GM12878 (cell line): ENCODE data around the gene ACE. TPM values are rescaled to one million over a fixed set of nuclear protein-coding genes. Genes with fewer than 3 reads are reported as not detected.
A peak's percentile ranks its signal among the peaks of the same experiment; 100 is the strongest.

Experiments
- ATF7 ChIP-seq: fragments of 450-650 bp; IDR thresholded peaks from 2 replicates; pipeline ENCODE4 v1.6.1; 2016; ENCODE audit warnings: low read depth, mild to moderate bottlenecking
- CHD1 ChIP-seq: IDR thresholded peaks from 2 replicates; pipeline ENCODE4 v1.6.1; 2012; ENCODE audit warnings: low read depth, low read length, improper control_type of control experiment
- CREB1 ChIP-seq: IDR thresholded peaks from 2 replicates; pipeline ENCODE4 v1.6.1; 2012; ENCODE audit warnings: low read depth, mild to moderate bottlenecking, inconsistent platforms
- EGR1 ChIP-seq, 2 experiments: IDR thresholded peaks; 1 replicate in 1 of 2; 2 replicates in 1 of 2; pipeline ENCODE4 v1.6.1; 2011 to 2012; ENCODE audit warnings: low read depth in 2 of 2, low read length in 2 of 2, borderline replicate concordance in 1 of 2, mild to moderate bottlenecking in 1 of 2, moderate library complexity in 1 of 2
- EP300 ChIP-seq, 2 experiments: fragments of 150-350 bp in 1 of 2; IDR thresholded peaks; 2 replicates each; pipeline ENCODE4 v1.6.1; 2011 to 2012; ENCODE audit warnings: low read depth in 2 of 2, low read length in 2 of 2, borderline replicate concordance in 1 of 2, improper control_type of control experiment in 1 of 2, inconsistent platforms in 1 of 2; ENCODE audit not compliant: control insufficient read depth in 1 of 2
- LARP7 ChIP-seq: fragments of 450-650 bp; IDR thresholded peaks from 2 replicates; pipeline ENCODE4 v1.6.1; 2017; ENCODE audit warnings: mild to moderate bottlenecking
- MYC ChIP-seq: IDR thresholded peaks from 2 replicates; pipeline ENCODE4 v1.6.1; 2011; ENCODE audit warnings: mild to moderate bottlenecking, low read length, moderate library complexity, inconsistent platforms; ENCODE audit not compliant: insufficient read depth, insufficient replicate concordance, insufficient read length, severe bottlenecking
- NFIC ChIP-seq: IDR thresholded peaks from 2 replicates; pipeline ENCODE4 v1.6.1; 2012; ENCODE audit warnings: low read depth, mild to moderate bottlenecking, inconsistent platforms, low read length, moderate library complexity
- NR2F1 ChIP-seq: fragments of 450-650 bp; conservative IDR thresholded peaks from 2 replicates; pipeline ENCODE4 v1.6.1; 2017; ENCODE audit warnings: mild to moderate bottlenecking
- RBBP5 ChIP-seq: fragments of 200-600 bp; sonication (generic); conservative IDR thresholded peaks from 2 replicates; pipeline ENCODE4 v1.6.1; 2016
- REST ChIP-seq: IDR thresholded peaks from 2 replicates; pipeline ENCODE4 v1.6.1; 2012; ENCODE audit warnings: mild to moderate bottlenecking, low read depth, low read length
- SMAD5 ChIP-seq: IDR thresholded peaks from 2 replicates; pipeline ENCODE4 v1.6.1; 2016; ENCODE audit warnings: antibody characterized with exemption, low read depth
- TCF12 ChIP-seq: IDR thresholded peaks from 2 replicates; pipeline ENCODE4 v1.6.1; 2011; ENCODE audit warnings: low read depth, mild to moderate bottlenecking, low read length
- TCF3 ChIP-seq: IDR thresholded peaks from 2 replicates; pipeline ENCODE4 v1.6.1; 2012; ENCODE audit warnings: low read depth, mild to moderate bottlenecking, low read length, borderline replicate concordance; ENCODE audit not compliant: insufficient read depth
- ZNF24 ChIP-seq: fragments of 450-650 bp; IDR thresholded peaks from 2 replicates; pipeline ENCODE4 v1.6.1; 2017; ENCODE audit warnings: antibody characterized with exemption, mild to moderate bottlenecking
- ZNF384 ChIP-seq: IDR thresholded peaks from 2 replicates; pipeline ENCODE4 v1.6.1; 2012; ENCODE audit warnings: low read depth, mild to moderate bottlenecking, low read length, improper control_type of control experiment, borderline replicate concordance
- polyA plus RNA-seq, 11 experiments: library from polyadenylated mRNA; depleted of rRNA in 4 of 11; unstranded in 6 of 11; stranded (reverse) in 5 of 11; fragments of >200 nt; fragmentation: Nextera tagmentation in 4 of 11; fragmentation: Illumina TruSeq in 1 of 11; extraction: Ambion mirVana in 4 of 11; extraction: Trizol in 1 of 11; gene quantifications; 1 replicate in 1 of 11; 2 replicates in 10 of 11; pipeline versions ENCODE4 v1.2.1 to v1.2.3, GENCODE V29; 2011 to 2016; ENCODE audit warnings: inconsistent platforms in 2 of 11, missing spikeins in 2 of 11, low read depth in 1 of 11
- total RNA-seq, 4 experiments: library from RNA; depleted of rRNA in 3 of 4; stranded (reverse); fragments of >200 nt in 3 of 4; fragmentation: Illumina TruSeq in 1 of 4; extraction: Trizol in 1 of 4; gene quantifications; 2 replicates each; pipeline versions ENCODE4 v1.2.1 to v1.2.3, GENCODE V29; 2013 to 2021
- TF ChIP-seq, protein P1 (sequence below): fragments of 150-350 bp; IDR thresholded peaks from 2 replicates; pipeline ENCODE4 v1.6.1; 2016; ENCODE audit warnings: low read depth, low read length

Gene ACE
- total and polyA plus RNA-seq, 10 of the 15 experiments (the other 5 are each of a cell fraction or from before 2014, with no cell fraction given), result 0.46 TPM; not detected in 9

DNA sequence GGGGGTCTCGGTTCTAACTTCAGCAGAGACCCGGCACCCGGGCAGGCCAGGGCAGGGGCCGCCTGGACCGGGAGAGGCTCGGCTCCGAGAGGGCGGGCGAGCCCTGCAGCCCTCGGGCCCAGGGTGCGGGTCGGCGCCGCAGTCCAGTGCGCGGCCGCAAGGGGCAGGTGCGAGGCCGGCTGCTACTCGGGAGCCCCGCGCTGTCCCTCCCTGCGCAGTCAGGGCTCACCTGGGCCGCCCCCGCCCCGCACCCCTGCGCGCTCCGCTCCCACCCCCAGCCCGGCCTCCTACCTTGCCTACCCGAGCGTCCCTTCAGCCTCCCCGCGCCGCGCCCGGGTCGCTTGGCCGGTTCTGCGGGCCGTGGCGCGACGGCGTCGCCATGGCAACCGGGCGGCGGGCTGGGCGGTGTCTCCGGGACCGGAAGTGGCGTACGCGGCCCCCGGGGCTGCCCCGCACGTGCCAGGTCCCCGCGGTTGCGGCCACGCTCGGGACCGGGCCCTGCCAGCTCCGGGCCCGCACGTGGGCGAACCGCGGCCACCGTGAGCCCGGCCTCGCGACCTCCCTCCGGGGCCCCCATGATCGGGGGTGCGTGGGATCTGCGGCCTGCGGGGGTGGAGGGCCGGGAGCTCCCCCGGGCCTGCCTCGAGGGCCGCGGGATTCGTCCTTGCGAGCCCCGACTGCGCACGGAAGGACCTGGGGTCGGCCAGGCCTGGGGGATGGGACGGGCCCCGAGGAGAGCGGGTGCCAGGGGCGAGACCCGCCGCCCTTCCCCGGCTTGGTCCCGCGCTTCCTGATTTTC, 30.7 kb upstream of the ACE start, which contains the start of gene CYB561 (continued):
- TF ChIP-seq, protein P1, sequence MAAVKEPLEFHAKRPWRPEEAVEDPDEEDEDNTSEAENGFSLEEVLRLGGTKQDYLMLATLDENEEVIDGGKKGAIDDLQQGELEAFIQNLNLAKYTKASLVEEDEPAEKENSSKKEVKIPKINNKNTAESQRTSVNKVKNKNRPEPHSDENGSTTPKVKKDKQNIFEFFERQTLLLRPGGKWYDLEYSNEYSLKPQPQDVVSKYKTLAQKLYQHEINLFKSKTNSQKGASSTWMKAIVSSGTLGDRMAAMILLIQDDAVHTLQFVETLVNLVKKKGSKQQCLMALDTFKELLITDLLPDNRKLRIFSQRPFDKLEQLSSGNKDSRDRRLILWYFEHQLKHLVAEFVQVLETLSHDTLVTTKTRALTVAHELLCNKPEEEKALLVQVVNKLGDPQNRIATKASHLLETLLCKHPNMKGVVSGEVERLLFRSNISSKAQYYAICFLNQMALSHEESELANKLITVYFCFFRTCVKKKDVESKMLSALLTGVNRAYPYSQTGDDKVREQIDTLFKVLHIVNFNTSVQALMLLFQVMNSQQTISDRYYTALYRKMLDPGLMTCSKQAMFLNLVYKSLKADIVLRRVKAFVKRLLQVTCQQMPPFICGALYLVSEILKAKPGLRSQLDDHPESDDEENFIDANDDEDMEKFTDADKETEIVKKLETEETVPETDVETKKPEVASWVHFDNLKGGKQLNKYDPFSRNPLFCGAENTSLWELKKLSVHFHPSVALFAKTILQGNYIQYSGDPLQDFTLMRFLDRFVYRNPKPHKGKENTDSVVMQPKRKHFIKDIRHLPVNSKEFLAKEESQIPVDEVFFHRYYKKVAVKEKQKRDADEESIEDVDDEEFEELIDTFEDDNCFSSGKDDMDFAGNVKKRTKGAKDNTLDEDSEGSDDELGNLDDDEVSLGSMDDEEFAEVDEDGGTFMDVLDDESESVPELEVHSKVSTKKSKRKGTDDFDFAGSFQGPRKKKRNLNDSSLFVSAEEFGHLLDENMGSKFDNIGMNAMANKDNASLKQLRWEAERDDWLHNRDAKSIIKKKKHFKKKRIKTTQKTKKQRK, result no peak
- no peak for TF ChIP-seq RBBP5
- TF ChIP-seq ZNF384, result no peak
- 0 out of 4 replicates have a peak, but pooled peaks of 1 of the 2 experiments have one; percentile 15 for TF ChIP-seq EP300 (IDR thresholded peaks at IDR 0.05; ENCODE audit: borderline replicate concordance in 1 of 2, control insufficient read depth in 1 of 2, low read depth in 2 of 2, low read length in 2 of 2)
- peak; percentile 10 to 92 for TF ChIP-seq EGR1 (IDR thresholded peaks at IDR 0.05; ENCODE audit: borderline replicate concordance in 1 of 2, low read depth in 2 of 2, low read length in 2 of 2)
- TF ChIP-seq NFIC, result no peak
- TF ChIP-seq ATF7, result no peak
- TF ChIP-seq ZNF24, result no peak
- TF ChIP-seq REST, result no peak
- TF ChIP-seq TCF3, result no peak
- TF ChIP-seq MYC, result no peak
- no peak for TF ChIP-seq CHD1
- TF ChIP-seq CREB1, result peak; percentile 57; the same call in 1 of the 2 replicates
- no peak for TF ChIP-seq TCF12
- TF ChIP-seq NR2F1, result peak; percentile 93
- TF ChIP-seq SMAD5, result no peak
- TF ChIP-seq LARP7, result peak; percentile 96
